GM19043 (cell line): ENCODE measurements around the gene CNN2.

ENCODE experiments used
- ATAC-seq: cut with Tn5 transposase; IDR thresholded peaks from one replicate; pipeline ENCODE4 v1.9.1; 2021; ENCODE audit warnings: low read depth; ENCODE audit not compliant: unreplicated experiment

Gene CNN2

DNA sequence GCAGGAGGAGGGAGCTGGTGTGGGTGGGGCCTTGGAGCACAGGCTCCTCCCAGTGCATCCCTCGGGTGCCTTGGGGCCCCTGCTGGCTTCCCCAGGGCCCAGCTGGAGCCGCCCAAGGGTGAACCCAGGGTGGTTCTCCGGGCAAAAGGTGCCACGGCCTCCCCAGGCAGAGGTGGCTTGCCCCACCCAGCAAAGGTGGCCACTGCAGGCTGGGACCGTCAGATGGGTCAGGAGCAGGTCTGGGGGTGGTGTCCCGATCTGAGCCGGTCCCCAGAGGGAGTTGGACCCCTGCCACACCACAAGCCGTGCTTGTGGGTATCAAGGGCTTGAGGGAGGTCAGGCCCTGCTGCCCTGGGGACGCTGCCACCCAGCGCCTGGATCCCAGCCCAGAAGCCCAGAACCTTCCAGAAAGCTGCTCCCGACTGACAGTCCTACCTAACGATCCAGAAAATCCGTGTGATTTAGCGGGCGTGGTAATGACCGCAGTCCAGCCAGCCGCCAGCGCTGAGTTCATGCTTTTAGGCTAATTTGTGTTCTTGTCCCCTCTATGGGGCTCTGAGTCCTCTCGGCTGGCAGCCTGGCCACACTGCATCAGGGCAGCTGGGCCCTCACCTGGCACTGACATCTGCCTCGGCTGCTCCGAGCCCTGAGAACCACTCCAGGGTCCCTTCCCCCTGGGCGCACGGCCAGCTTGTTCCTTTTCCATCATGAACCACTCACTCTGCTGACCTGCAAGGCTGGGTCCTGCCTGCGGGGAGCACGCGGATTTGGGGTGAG lies 31.2 kb upstream of the CNN2 start:
- no peak for ATAC-seq

DNA sequence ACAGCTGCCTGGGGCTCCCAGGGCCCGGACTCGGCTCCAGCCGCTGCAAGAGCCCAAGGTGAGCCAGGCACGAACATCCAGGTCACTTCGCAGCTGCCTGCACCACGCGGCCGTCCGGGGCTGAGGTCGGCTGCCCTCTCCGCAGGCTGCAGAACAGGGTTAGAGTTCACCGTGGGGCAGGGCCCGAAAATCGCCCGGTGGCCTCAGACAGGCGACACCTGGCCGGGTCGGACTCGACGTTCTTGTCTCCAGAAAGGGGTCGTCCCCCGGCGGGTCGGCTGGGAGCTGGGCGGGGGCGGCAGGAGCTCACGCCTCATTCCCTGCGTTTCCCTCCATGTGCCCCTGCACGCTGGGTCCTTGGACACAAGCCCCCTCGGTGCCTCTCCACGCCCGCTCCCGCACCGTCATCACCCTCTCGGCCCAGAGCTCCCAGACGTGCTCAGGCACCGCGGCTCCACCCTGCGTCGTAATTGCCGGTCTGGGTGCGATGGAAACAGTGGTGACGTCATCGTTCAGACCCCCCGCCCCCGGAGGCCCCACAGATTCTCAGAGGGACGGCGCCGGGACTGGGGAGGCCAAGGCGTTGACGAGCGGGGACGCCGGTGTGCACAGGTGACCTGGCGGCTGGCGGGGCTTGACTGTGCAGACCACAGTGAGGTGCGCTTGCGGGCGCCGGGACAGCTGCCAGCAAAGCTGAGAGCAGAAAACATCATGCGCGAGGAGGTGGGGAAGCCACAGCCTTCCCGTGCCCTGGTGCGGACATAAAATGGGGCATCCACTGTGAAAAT lies 30.2 kb upstream of the CNN2 start:
- no peak for ATAC-seq

DNA sequence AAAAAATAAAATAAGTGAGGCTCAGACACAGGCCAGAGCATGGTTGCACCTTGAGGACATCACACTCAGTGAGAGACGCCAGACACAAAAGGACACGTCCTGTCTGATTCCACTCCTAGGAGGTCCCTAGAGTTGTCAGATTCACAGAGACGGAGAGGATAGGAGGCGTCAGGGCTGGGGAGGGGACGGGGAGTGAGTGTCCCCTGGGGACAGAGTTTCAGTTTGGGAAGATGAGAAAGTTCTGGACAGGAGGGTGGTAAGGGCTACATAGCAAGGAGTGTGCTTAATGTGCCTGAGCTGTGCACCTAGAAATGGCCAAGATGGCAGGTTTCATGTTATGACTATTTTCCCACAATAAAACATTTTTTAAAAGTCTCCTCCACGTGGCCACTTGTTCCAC lies 28.3 kb upstream of the CNN2 start:
- ATAC-seq: no peak

DNA sequence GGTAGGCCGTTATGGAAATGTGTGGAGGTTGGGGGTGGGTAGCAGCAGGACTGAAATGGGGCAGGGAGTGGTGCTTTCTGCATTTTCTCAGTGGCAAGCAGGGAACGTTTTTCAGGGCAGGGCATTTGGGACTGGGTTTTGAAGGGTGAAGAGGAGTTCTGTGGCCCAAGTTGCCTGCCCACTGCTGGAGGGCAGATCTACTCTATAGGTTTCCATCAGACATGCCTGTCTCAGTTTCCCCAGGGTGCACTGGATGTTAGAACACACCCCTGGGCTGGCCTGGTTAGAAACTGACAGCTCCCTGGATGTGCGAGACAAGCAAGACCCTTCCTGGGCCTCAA lies 27.1 kb upstream of the CNN2 start:
- no peak for ATAC-seq

DNA sequence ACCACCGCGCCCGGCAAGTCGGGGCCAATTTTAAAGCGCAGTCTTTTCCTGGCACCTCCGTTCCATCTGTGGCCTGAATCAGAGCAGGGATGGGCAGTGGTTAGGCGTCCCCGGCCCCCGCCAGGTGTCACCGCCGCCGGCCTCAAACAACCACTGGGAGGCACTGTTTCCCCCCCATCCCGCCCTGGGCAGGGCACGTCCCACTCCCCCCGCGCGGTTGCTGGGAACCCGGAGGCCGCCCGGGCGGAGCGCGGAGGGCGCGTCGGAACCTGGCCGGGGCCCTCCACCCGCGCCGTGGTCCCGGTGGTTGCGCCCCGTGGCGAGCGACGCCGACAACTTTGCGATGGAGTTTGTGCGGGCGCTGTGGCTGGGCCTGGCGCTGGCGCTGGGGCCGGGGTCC lies 26.3 kb upstream of the CNN2 start, which contains the start of gene GRIN3B:
GRIN3B (plus strand) TSS at position 325 of the 400 bp plus-strand sequence; CDS start at position 344, 19 bp downstream.
- ATAC-seq: no peak

DNA sequence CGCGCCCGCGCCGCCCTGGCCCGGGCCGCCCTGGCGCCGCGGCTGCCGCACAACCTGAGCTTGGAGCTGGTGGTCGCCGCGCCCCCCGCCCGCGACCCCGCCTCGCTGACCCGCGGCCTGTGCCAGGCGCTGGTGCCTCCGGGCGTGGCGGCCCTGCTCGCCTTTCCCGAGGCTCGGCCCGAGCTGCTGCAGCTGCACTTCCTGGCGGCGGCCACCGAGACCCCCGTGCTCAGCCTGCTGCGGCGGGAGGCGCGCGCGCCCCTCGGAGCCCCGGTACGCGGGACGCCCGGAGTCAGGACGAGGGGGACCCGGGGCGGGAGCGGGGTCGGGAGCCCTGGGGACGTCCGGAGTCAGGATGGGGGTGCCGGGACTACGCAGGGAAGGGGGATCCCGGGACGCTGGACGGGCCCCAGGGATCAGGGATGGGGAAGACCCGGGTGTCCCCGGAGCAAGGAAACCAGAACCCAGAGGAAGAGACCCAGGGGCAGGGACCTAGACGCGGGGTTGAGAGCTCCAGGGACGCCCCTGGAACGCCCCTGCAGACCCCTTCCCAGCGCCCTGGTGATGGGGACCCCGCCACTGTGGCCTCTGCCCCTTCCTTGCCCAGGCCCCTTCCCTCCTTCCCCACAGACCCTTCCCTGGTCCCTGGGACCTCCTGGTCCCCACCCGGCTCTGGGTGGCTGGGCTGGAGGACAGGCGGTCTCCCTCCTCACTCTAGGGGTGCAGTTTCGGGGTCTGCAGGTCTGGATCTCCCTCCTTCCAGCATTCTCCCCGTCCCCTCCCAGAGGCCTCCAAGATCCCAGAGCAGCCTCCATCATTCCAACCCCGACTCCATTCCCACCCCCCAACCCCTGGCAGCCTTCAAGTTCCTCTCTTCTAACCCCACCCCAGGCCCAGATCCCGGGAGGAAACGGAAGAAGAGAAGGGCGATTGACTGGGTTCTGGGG lies 25.5 kb upstream of the CNN2 start:
- no peak for ATAC-seq

DNA sequence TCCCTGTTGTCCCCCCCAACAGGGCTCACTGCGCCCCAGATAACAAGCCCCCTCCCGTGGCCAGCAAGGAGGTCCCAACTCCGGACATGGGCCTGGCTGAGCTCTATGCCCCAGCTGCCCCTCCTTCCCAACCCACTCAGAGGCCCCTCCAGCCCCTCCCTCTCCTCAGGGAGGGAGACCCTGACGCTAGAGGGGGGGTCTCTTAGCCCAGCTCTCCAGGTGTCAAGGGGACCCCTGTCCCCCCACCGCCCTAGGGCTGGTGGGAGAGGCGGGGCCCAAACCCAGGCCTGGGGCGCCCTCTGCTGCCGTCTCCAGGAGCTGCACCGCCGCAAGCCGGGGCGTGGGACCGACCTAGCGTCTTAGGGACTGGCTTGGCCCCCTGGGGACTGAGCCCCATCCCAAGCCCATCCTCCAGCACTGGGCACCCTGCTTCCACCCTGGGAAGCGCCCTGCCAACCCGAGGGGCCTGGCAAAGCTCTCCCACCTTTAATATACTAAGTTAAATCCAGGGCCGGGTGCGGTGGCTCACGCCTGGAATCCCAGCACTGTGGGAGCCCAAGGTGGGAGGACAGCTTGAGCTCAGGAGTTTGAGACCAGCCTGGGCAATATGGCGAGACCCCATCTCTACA lies 24.8 kb upstream of the CNN2 start:
- ATAC-seq: no peak

DNA sequence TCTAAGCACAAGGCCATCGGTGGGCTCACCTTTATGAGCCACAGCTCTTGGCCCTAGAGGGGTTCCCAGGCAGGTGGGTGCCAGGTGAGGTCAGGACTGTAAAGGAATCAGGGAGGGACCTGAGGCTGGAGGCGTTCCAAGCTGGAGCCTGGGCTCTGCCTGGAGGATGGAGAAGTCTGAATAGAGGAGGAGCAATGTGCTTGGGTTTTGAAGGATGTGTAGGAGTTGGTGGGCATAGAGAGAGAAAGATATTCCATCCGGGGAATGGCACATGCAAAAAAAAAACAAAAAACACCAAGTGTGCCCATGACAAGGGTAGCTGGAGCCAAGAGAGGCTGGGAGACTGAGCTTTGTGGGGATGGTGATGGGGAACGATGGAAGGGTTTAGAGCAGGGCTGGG lies 23.8 kb upstream of the CNN2 start:
- ATAC-seq: no peak

DNA sequence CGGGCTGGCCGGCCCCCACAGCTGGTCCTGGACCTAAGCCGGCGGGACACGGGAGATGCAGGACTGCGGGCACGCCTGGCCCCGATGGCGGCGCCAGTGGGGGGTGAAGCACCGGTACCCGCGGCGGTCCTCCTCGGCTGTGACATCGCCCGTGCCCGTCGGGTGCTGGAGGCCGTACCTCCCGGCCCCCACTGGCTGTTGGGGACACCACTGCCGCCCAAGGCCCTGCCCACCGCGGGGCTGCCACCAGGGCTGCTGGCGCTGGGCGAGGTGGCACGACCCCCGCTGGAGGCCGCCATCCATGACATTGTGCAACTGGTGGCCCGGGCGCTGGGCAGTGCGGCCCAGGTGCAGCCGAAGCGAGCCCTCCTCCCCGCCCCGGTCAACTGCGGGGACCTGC lies 23.1 kb upstream of the CNN2 start:
- ATAC-seq: no peak

DNA sequence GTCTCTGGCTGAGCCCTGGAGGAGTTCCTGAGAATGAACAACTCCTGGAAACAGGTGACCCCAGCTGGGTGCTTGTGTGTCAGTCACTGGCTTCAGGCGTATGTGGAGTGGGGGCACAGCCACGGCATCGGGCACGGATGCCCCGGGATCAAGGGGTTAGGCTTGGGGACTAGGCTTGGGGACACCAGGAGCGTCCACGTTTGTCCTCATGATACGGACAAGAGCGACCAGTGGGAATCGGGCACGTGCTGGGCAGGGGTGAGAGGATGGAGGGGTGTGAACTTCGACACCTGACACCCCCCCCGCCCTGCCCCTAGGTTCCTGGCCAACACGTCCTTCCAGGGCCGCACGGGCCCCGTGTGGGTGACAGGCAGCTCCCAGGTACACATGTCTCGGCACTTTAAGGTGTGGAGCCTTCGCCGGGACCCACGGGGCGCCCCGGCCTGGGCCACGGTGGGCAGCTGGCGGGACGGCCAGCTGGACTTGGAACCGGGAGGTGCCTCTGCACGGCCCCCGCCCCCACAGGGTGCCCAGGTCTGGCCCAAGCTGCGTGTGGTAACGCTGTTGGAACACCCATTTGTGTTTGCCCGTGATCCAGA lies 22.1 kb upstream of the CNN2 start:
- no peak for ATAC-seq

DNA sequence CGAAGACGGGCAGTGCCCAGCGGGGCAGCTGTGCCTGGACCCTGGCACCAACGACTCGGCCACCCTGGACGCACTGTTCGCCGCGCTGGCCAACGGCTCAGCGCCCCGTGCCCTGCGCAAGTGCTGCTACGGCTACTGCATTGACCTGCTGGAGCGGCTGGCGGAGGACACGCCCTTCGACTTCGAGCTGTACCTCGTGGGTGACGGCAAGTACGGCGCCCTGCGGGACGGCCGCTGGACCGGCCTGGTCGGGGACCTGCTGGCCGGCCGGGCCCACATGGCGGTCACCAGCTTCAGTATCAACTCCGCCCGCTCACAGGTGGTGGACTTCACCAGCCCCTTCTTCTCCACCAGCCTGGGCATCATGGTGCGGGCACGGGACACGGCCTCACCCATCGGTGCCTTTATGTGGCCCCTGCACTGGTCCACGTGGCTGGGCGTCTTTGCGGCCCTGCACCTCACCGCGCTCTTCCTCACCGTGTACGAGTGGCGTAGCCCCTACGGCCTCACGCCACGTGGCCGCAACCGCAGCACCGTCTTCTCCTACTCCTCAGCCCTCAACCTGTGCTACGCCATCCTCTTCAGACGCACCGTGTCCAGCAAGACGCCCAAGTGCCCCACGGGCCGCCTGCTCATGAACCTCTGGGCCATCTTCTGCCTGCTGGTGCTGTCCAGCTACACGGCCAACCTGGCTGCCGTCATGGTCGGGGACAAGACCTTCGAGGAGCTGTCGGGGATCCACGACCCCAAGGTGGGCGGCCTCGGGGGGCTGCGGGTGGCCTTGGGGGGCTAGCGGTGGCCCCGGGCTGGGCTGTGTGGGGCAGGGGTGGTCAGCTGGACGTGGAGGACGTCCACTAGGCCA lies 21.4 kb upstream of the CNN2 start:
- no peak for ATAC-seq

DNA sequence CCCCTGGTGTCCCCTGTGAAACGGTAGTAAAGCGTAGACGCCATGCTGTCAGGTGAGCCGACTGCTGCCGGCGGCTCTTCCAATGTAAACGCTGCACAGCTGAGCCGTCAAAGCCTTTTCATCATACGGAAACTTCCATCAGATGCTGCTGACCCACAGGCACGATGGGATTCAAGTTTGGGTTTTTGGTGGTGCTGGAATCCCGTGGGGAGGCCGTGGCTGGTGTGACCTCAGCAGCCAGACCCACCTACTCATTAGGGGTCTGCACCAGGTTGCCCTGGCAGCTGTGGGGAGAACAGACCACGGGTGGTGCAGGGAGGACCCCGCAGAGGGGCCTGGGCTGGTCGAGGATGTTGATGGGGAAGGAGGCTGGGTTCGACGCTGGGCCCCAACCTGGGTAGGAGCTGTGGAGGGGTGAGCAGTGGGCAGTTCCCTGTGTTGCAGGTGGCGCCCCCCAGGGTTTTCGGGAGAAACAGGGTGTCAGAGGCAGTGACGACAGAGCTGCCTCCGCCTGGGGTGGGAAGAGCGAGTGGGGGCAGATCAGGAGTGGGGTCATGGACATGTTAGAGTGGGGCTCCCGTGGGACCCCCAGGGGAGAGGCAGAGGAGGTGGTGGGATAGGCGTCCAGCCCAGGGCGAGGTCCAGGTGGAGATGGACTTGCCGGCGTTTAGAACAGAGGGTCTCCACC lies 19.6 kb upstream of the CNN2 start:
- ATAC-seq: no peak

DNA sequence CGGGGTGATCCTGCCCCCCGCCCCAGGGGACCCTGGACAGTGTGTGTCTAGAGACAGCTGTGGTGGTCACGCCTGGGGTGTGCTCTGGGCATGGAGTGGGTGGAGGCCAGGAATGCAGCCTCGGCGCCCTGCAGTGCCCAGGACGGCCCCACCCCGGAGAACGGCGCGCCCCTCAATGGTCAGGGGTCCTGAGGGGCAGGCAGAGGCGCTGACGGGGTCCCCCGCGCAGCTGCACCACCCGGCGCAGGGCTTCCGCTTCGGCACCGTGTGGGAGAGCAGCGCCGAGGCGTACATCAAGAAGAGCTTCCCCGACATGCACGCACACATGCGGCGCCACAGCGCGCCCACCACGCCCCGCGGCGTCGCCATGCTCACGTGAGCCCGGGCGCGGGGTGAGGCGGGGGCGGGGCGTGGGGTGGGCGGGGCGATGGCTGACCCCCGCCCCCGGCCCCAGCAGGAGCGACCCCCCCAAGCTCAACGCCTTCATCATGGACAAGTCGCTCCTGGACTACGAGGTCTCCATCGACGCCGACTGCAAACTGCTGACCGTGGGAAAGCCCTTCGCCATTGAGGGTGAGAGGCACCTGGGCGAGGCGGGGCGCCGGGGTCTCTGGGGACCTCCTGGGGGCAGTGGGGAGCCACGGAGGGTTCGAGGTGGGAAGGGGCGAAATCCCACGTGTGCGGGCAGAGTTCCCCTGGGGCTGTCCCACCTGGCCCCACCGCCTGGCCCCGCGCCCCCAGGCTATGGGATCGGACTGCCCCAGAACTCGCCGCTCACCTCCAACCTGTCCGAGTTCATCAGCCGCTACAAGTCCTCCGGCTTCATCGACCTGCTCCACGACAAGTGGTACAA lies 18.8 kb upstream of the CNN2 start:
- ATAC-seq: no peak

DNA sequence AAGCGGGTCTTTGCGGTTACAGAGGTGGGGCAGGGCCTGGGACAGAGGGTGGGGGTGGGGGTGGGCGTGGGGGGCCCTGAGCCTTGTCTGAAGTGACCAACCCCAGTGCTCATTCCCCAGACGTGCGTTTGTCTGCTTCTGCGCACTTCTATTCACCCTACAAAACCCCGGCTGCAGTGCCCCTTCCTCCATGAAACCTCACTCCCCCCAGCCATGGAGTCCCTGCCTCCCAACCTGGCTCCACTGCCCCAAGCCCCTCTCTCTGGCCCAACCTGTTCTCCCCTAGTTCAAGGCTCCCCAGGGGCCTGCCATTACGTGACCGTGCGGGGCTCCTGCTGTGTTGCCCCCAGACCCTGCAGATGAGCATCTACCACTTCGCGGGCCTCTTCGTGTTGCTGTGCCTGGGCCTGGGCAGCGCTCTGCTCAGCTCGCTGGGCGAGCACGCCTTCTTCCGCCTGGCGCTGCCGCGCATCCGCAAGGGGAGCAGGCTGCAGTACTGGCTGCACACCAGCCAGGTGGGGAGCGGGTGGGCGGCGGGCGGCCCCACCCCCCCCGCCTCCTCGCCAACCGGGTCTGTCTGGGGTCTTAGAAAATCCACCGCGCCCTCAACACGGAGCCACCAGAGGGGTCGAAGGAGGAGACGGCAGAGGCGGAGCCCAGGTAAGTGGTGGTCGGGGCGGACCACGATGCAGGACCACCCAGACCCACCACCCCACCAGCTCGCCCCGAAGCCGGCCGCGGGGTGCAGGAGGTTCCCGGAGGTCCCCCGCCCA lies 18.0 kb upstream of the CNN2 start:
- no peak for ATAC-seq

DNA sequence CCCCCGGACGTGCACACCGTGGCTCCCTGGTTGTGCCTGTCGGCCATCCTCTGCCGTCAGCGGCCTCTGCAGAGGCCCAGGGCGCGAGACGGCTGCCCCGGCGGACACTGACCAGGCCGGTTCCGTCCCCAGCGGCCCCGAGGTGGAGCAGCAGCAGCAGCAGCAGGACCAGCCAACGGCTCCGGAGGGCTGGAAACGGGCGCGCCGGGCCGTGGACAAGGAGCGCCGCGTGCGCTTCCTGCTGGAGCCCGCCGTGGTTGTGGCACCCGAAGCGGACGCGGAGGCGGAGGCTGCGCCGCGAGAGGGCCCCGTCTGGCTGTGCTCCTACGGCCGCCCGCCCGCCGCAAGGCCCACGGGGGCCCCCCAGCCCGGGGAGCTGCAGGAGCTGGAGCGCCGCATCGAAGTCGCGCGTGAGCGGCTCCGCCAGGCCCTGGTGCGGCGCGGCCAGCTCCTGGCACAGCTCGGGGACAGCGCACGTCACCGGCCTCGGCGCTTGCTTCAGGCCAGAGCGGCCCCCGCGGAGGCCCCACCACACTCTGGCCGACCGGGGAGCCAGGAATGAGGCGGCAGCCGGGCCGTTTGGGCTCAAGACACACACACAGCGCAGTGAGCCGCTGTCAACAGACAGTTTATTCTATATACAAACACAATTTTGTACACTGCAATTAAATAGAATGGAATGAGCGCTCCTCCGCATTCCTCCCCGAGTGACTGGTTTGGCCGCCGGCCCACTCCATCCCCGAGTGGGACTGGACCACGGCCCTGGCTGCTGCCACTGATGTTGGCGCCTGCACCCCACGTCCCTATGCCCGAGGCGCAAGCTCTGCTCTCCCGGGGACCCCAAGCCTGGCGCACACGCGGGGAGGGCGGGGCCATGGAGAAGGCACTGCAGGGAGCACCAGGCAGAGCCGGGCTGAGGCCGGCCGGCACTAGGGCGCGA lies 17.1 kb upstream of the CNN2 start:
- ATAC-seq: no peak

DNA sequence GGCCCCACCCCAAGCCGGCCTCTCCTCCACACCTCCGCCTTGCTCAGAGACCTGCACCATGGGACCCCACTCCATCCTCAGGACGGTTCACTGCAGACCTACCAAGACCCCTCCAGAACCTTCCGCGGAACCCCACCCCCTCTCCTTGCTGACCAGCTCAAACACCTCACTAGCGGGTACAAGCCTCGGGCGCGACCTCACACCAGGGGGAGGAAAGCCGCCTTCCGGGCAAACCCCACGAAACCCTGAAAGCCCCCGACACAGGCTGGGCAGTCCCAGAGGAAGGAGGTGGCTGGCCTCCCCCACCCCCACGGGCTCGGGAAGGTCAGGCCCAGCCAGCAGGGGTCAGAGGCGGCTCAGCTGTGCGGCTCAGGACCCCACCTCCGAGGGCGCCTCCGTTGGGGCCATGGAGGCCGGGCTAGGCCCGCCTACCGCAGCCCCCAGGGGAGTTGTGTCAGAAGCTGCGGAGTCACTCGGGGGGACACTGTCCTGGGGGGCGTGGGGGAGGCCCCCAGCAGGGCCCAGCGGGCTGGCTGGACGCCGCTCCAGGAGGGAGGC lies 16.3 kb upstream of the CNN2 start:
- no peak for ATAC-seq
